Mucosa of stomach (tissue), 1 donor: ENCODE results near the gene CHDH.

Experiments used
- H3K27me3 ChIP-seq: one replicate; pipeline ENCODE4 v1.7.0; 2013; ENCODE audit warnings: mild to moderate bottlenecking, low read length; ENCODE audit not compliant: control insufficient read depth, insufficient read depth
- H3K36me3 ChIP-seq: one replicate; pipeline ENCODE4 v1.7.0; 2013; ENCODE audit warnings: low read length; ENCODE audit not compliant: control insufficient read depth, insufficient read depth
- H3K4me1 ChIP-seq: one replicate; pipeline ENCODE4 v1.7.0; 2013; ENCODE audit warnings: mild to moderate bottlenecking, low read length; ENCODE audit not compliant: control insufficient read depth, insufficient read depth
- H3K4me3 ChIP-seq: one replicate; pipeline ENCODE4 v1.7.0; 2013; ENCODE audit warnings: low read length
- H3K9ac ChIP-seq: one replicate; pipeline ENCODE4 v1.7.0; 2013; ENCODE audit warnings: mild to moderate bottlenecking, low read length, moderate library complexity
- H3K9me3 ChIP-seq: one replicate; pipeline ENCODE4 v1.7.0; 2013; ENCODE audit warnings: mild to moderate bottlenecking, low read length, moderate library complexity; ENCODE audit not compliant: control insufficient read depth
- donor health status: Pancreatic carcinoma.

Gene CHDH

DNA sequence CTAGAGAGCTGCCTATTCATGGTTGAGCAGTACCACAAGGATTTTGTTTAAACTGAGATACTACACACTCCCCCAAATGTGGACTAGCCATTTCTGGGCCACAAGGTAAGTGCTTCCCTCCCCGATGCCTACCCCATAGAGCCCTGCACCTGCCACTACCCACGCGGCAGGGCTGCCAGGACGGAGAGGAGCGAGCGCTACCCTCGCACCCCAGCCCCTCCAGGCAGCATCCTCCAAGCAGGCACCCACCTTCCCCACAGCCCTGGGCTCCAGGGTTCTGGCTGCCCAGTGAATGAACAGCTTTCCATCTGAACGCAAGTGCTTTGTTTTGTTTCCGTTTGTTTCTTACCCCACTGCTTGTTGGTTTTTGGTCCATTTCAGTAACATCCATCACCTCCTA, 59.2 kb downstream of the CHDH start:
- Histone ChIP-seq H3K9ac (no peak overlapping the region), H3K36me3 (no peaks in the 10 kb centered on the region), H3K9me3 (no peaks in the 10 kb centered on the region), H3K4me3 (no peak overlapping the region), H3K4me1 (no peaks in the 10 kb centered on the region), H3K27me3 (no peaks in the 10 kb centered on the region)

DNA sequence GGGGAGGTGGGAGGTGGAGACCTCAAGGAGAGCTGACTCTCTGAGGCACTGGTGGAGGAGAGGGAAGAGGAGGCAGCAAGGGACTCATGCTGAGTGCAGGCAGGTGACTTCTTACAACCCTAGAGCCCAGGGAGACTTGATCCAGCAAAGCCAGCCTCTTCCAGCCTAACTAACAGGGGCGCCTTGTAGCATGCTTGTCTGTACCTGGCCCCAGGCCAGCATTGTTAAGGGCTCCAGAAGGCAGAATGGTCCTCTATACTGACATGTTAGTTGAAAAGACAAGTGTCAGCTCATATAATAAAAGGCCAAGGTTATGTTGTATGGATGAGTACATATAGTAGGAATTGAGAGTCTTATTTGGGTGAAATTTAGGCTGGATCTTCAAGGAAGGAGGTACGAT, 65.4 kb downstream of the CHDH start:
- no peak overlapping the region for H3K9ac ChIP-seq
- no peaks in the 10 kb centered on the region for H3K36me3 ChIP-seq
- no peak overlapping the region for H3K4me3 ChIP-seq
- no peaks in the 10 kb centered on the region for H3K4me1 ChIP-seq
- H3K27me3 ChIP-seq, result no peaks in the 10 kb centered on the region
- no peaks in the 10 kb centered on the region for H3K9me3 ChIP-seq

DNA sequence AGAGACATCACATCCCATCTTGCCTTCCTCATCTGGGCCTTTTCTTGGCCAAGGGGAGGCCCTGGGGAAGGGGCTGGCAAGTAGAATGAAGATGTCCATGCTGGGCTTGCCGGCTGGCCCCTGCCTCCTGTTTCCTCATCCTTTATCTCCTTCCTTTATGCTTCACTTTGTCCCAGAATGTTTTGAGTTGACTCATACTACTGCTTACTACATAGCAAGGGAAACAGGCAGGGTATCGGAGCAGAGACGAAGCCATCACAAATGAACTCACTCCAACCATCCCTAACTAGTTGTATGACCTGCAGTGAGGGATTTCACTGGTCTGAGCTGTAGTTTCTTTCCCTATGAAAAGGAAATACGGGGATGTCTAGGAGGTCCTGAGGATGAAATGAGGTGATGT, 66.0 kb downstream of the CHDH start:
- Histone ChIP-seq H3K9me3 (no peaks in the 10 kb centered on the region), H3K4me3 (no peak overlapping the region), H3K9ac (no peak overlapping the region), H3K4me1 (no peaks in the 10 kb centered on the region), H3K27me3 (no peaks in the 10 kb centered on the region), H3K36me3 (no peaks in the 10 kb centered on the region)

- Histone ChIP-seq H3K36me3 (no peaks in the 10 kb centered on the region), H3K4me3 (no peak overlapping the region), H3K4me1 (no peaks in the 10 kb centered on the region), H3K9me3 (no peaks in the 10 kb centered on the region), H3K27me3 (no peaks in the 10 kb centered on the region), H3K9ac (no peak overlapping the region)
Measured at GRCh38 chr3:53778153-53778552, 68.1 kb downstream of the CHDH start.

- Histone ChIP-seq H3K9ac (no peak overlapping the region), H3K9me3 (no peaks in the 10 kb centered on the region), H3K4me1 (no peaks in the 10 kb centered on the region), H3K4me3 (no peak overlapping the region), H3K36me3 (no peaks in the 10 kb centered on the region), H3K27me3 (no peaks in the 10 kb centered on the region)
Measured at GRCh38 chr3:53777468-53777867, 68.8 kb downstream of the CHDH start.

GRCh38 chr3:53776494-53777101, 69.6 kb downstream of the CHDH start:
- no peak overlapping the region for H3K9ac ChIP-seq
- H3K9me3 ChIP-seq, result no peaks in the 10 kb centered on the region
- H3K36me3 ChIP-seq, result no peaks in the 10 kb centered on the region
- H3K4me3 ChIP-seq, result no peak overlapping the region
- no peaks in the 10 kb centered on the region for H3K4me1 ChIP-seq
- H3K27me3 ChIP-seq, result no peaks in the 10 kb centered on the region

DNA sequence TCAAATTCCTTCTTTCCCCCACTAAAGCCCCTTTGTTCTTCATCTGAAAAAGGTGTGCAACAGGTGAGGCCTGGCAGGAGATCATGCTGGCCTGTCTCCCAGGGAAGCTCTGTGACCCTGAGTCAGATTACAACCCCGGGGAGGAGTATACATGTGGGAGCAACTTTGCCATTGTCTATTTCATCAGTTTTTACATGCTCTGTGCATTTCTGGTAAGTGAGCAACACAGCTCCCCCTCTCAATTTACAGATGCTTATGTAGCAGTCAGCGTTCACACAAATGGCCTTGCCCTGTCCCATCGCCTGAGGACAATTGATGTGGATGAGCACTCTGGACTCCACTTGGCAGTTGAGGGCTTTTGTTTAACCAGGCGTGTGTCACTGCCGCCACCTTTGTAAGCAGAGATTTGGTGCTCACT, 70.4 kb downstream of the CHDH start:
- no peaks in the 10 kb centered on the region for H3K27me3 ChIP-seq
- no peaks in the 10 kb centered on the region for H3K36me3 ChIP-seq
- H3K4me1 ChIP-seq, result no peaks in the 10 kb centered on the region
- H3K4me3 ChIP-seq, result no peak overlapping the region
- H3K9ac ChIP-seq, result no peak overlapping the region
- H3K9me3 ChIP-seq, result no peaks in the 10 kb centered on the region

GRCh38 chr3:53775018-53775417, 71.2 kb downstream of the CHDH start:
- Histone ChIP-seq H3K4me1 (no peaks in the 10 kb centered on the region), H3K36me3 (no peaks in the 10 kb centered on the region), H3K9me3 (no peaks in the 10 kb centered on the region), H3K4me3 (no peak overlapping the region), H3K9ac (no peak overlapping the region), H3K27me3 (no peaks in the 10 kb centered on the region)

DNA sequence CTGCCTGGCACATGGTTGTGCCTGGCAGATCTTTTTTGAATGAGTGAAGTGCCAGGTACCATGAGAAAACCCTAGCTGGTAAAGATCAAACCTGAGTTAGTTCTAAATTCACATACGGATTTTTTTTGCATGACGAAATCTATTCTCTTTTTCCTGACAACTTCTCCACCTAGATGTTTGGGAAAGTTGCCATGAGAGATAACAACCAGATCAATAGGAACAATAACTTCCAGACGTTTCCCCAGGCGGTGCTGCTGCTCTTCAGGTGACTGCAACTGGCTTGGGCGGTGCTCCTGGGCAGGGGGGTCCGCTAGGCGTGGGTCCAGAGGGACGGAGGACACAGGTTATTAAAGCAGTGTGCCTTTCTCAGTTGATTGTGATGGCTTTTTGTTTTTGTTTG, 71.8 kb downstream of the CHDH start:
- H3K9me3 ChIP-seq, result no peaks in the 10 kb centered on the region
- no peak overlapping the region for H3K9ac ChIP-seq
- no peaks in the 10 kb centered on the region for H3K27me3 ChIP-seq
- H3K4me3 ChIP-seq, result no peak overlapping the region
- H3K4me1 ChIP-seq, result no peaks in the 10 kb centered on the region
- H3K36me3 ChIP-seq, result no peaks in the 10 kb centered on the region

GRCh38 chr3:53773611-53774368, 72.4 kb downstream of the CHDH start:
- Histone ChIP-seq H3K4me1 (no peaks in the 10 kb centered on the region), H3K4me3 (no peak overlapping the region), H3K36me3 (no peaks in the 10 kb centered on the region), H3K9me3 (no peaks in the 10 kb centered on the region), H3K27me3 (no peaks in the 10 kb centered on the region), H3K9ac (no peak overlapping the region)

DNA sequence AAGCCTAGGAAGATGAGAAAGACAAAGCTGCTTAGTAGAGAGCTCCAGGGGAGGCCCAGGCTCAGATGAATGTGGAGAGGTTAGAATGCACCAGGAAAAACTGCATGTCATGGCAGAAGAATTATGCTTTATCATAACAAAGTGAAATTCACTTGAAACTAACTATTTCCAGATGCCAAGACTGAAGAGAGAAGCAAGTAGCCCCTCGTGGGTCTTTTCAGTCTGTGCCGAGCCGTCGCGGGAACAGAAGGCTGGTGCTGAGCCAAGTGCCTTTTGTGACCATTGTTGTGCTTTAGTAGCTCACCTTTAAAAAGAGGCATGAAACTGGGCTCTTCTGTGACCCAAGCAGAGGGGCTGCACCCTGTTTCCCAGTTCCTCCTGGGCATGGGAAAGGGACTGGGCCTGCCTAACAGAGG, 73.2 kb downstream of the CHDH start:
- no peaks in the 10 kb centered on the region for H3K27me3 ChIP-seq
- no peak overlapping the region for H3K4me3 ChIP-seq
- H3K36me3 ChIP-seq, result no peaks in the 10 kb centered on the region
- no peak overlapping the region for H3K9ac ChIP-seq
- H3K4me1 ChIP-seq, result no peaks in the 10 kb centered on the region
- H3K9me3 ChIP-seq, result no peaks in the 10 kb centered on the region

DNA sequence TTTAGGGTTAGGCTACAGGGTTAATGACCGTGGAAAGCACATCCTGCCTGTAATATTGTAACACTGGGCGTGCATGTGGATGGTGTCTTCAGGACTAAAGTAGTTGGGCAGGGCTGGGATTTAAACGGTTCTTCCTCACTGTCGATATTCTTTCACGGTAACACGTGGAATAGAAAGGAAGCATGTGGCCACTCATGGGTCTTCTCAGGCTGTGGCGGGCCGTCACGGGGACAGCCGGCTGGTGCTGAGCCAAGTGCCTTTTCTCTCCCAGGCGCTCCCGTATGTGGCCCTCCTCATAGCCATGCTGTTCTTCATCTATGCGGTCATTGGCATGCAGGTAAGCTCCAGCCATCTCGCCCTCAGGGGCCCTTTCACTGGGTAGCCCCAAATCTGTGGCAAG, 73.7 kb downstream of the CHDH start:
- Histone ChIP-seq H3K36me3 (no peaks in the 10 kb centered on the region), H3K27me3 (no peaks in the 10 kb centered on the region), H3K4me1 (no peaks in the 10 kb centered on the region), H3K4me3 (no peak overlapping the region), H3K9me3 (no peaks in the 10 kb centered on the region), H3K9ac (no peak overlapping the region)
